GM18951 (cell line): ENCODE results near the gene RDH8.

Source experiments
- POLR2A ChIP-seq: IDR thresholded peaks from 4 replicates; pipeline ENCODE4 v1.6.1; 2011; ENCODE audit warnings: mild to moderate bottlenecking; ENCODE audit not compliant: insufficient read length, insufficient read depth; ENCODE audit errors: extremely low read depth
- in situ Hi-C: fragments of 300-500 bp; cut with MboI; formaldehyde crosslinking; loops from one replicate; pipeline ENCODE4 v1.12.0; 2022; ENCODE audit warnings: low sequenced_read_pairs, mixed read lengths, inconsistent platforms; ENCODE audit not compliant: unreplicated experiment

The RDH8 gene

DNA sequence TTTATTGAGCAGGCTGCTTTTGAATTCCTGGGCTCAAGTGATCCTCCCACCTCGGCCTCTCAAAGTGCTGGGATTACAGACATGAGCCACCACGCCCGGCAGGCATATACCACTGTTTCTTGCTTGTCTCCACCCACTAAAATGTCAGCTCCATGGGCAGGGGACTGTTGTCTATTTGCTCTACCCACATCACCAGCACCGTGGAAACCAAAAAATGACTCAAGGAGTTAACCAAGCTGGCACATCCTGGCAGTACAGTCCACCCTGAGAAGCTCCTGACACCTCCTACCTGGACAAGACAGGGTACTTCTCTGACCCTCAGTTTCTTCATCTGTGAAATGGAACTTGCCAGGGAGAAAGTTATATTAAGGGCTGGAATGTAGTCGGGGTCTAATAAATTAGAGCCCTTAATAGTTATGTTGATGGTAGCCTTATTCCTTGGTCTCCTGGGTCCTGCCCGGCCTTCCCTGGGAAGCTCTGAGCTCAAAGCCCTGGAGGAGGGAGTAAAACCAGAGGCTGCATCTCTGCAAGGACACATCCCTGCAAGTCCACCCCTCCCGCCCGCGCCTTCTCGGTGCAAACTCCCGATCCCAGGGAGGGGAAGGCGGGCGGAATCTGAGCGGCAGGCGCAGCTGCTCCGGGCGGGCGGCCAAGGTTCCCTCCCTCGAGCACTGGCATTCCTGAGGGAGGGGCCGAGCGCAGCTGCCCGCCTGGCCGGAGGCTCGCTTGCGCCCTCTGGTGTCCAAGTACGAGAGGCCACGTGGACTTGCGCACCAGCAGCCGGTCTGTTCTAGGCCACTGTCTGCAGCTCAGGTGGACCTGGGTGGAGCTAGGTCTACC lies 14.1 kb downstream of the RDH8 start:
- in situ Hi-C loops, result loop anchor here (5.0 kb wide), 1 partner anchor 90 kb away; the partner anchor contains the start of gene OLFM2
- TF ChIP-seq POLR2A, result no peak

GRCh38 chr19:10033614-10034013 lies 20.3 kb downstream of the RDH8 start:
- in situ Hi-C loops, result no loop called here
- no peak for TF ChIP-seq POLR2A

DNA sequence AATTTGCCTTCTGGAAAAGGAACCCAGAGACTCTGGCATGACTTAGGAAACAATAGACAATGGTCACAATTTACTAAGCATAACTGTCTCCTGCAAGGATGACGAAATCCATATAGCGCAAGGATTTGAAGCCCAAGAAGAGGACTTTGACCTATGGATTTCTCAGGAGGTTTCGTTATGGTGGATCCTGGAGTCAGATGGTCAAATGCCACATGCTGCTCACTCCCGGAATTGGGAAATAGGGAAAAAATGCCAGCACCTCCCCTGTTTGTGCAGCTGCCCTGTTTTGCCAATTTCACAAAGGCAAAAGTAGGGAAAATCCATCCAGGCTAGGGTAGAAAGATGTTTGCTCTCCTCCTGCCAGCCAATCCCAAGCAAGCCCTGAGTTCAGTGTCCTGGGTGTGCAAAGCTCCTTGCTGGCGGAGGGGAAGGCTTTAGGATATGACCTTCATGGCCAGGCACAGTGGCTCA lies 23.4 kb downstream of the RDH8 start:
- no peak for TF ChIP-seq POLR2A
- in situ Hi-C loops, result no loop called here

GRCh38 chr19:10037367-10037766 lies 24.1 kb downstream of the RDH8 start:
- in situ Hi-C loops, result no loop called here
- TF ChIP-seq POLR2A, result no peak

DNA sequence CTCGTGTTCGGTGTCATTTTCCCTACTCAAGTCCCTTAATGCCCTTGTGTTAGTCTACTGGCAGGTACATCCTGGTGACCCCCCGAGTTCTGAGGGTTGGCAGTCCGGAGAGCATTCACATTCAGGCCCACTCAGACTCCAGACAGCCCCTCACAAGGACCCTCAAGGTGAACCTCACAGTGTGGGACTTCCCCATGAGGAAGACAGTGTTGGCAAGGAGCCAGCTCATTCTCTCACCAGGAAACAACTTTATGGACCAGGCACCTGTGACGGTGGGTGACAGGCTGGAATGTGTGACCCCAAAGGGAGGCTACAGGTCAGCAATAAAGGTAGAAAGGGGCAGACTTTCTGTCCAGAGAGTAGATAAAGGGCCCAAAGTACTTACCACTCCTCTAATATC lies 24.5 kb downstream of the RDH8 start:
- in situ Hi-C loops, result no loop called here

GRCh38 chr19:10043286-10043927 lies 30.1 kb downstream of the RDH8 start:
- no peak for TF ChIP-seq POLR2A
- in situ Hi-C loops, result no loop called here

More for the DNA sequence above, 24.5 kb downstream of the RDH8 start:
- no peak for TF ChIP-seq POLR2A

- TF ChIP-seq POLR2A, result no peak
- in situ Hi-C loops, result no loop called here
Measured at GRCh38 chr19:10044390-10044789, 31.1 kb downstream of the RDH8 start.

DNA sequence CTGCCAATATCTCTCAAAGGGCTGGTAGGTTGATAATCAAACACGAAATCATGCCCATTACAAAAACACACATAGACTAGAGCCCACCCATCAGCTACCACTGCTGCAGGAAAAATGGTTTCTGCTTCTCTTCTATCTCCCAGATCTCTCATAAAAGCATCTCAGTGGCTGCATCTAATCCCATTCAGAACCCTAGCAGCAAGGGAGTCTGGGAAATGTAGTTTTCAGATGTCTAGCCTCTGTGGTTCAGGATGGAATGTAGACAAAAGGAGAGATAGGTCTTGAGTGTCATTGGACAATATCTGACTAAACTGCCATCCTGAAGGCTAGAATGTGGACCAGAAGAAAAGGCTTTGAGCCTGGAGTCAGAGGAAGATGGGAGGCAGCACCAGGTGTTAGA lies 32.1 kb downstream of the RDH8 start:
- in situ Hi-C loops, result no loop called here
- no peak for TF ChIP-seq POLR2A

DNA sequence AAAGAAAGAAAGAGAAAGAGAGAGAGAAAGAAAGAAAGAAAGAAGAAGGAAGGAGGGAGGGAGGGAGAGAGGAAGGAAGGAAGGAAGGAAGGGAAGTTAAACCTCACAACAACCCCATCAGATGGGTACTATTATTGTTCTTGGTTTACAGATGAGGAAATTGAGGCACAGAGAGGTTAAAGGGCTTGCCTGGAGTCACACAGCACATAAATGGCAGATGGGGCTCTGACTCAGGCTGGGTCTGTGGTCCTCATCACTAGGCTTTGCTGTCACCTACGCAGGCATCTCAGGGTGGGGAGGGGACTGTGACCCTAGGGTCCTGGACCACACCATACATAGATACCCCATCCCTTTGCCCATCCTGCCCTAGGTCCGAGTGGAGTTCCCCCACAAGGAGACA lies 36.3 kb downstream of the RDH8 start:
- in situ Hi-C loops, result no loop called here
- TF ChIP-seq POLR2A, result no peak

GRCh38 chr19:10052602-10053360 lies 39.5 kb downstream of the RDH8 start:
- in situ Hi-C loops, result no loop called here

DNA sequence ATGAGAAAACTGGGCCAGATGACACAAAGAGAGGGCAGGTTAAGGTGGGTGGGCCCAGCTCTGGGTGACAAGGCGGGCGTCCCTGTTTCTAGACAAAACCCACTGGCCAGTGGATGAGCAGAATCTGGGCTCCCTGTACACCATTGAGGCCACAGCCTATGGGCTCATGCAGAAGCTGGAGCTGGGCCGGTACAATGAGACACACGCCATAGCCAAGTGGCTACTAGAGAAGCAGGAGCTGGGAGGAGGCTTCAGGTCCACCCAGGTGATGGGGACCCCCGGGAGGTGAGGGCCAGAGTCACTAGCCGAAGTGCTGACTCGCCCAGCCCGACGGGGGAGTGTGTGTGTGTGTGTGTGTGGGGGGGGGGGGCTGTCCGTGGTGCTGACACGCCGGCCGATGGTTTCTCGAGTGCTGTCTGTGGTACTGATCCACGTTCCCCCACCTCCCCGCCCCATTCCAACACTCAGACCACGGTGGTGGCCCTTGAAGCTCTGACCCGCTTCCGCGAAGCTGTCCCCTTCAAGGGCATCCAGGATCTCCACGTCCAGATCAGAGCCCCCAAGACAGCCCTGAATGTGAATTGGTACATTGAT lies 48.5 kb downstream of the RDH8 start:
- in situ Hi-C loops, result no loop called here
- no peak for TF ChIP-seq POLR2A

More at GRCh38 chr19:10052602-10053360, 39.5 kb downstream of the RDH8 start:
- no peak for TF ChIP-seq POLR2A

GRCh38 chr19:10068205-10068604 lies 54.9 kb downstream of the RDH8 start:
- no peak for TF ChIP-seq POLR2A
- in situ Hi-C loops, result no loop called here

GRCh38 chr19:10069046-10069445 lies 55.8 kb downstream of the RDH8 start:
- no peak for TF ChIP-seq POLR2A
- in situ Hi-C loops, result no loop called here
